Lung (tissue), 12 donors: ENCODE measurements around the gene TMEM86B. TPM values are rescaled to one million over a fixed set of nuclear protein-coding genes. Genes with fewer than 3 reads are reported as not detected.

Source experiments
- ATAC-seq: fragments of 200-7000 bp; cut with Tn5 transposase; one replicate; pipeline ENCODE4 v1.9.1; 2020; ENCODE audit warnings: moderate number of reproducible peaks; ENCODE audit not compliant: insufficient read depth, low FRiP score
- DNase-seq, 3 donors: peaks; one replicate each; pipeline ENCODE4 v3.0.0-alpha.2; 2013 to 2017
- H3K27ac ChIP-seq, 2 donors: one replicate each; pipeline ENCODE4 v1.5.1; 2013; ENCODE audit warnings: mild to moderate bottlenecking in 2 of 2, moderate library complexity in 2 of 2, control low read depth in 1 of 2, inconsistent platforms in 1 of 2, low read depth in 1 of 2, low read length in 1 of 2
- H3K27me3 ChIP-seq, 3 donors: one replicate each; pipeline ENCODE4 v1.5.1; 2013; ENCODE audit warnings: low read length in 2 of 3; ENCODE audit not compliant: control insufficient read depth in 3 of 3, insufficient read depth in 3 of 3
- H3K36me3 ChIP-seq, 4 donors: one replicate each; pipeline ENCODE4 v1.5.1; 2013; ENCODE audit warnings: low read length in 4 of 4, mild to moderate bottlenecking in 1 of 4, moderate library complexity in 1 of 4; ENCODE audit not compliant: control insufficient read depth in 4 of 4, insufficient read depth in 4 of 4
- H3K4me1 ChIP-seq, 5 donors: one replicate each; pipeline ENCODE4 v1.5.1; 2013; ENCODE audit warnings: low read length in 5 of 5, mild to moderate bottlenecking in 2 of 5, moderate library complexity in 1 of 5; ENCODE audit not compliant: control insufficient read depth in 5 of 5, insufficient read depth in 5 of 5
- H3K4me3 ChIP-seq: one replicate; pipeline ENCODE4 v1.5.1; 2013; ENCODE audit warnings: mild to moderate bottlenecking, control low read depth, moderate library complexity
- H3K9ac ChIP-seq, 2 donors: one replicate each; pipeline ENCODE4 v1.5.1; 2013; ENCODE audit warnings: low read length in 2 of 2, control low read depth in 1 of 2; ENCODE audit not compliant: insufficient read depth in 1 of 2
- H3K9me3 ChIP-seq, 4 donors: one replicate each; pipeline ENCODE4 v1.5.1; 2013; ENCODE audit warnings: low read length in 3 of 4, mild to moderate bottlenecking in 1 of 4, moderate library complexity in 1 of 4; ENCODE audit not compliant: control insufficient read depth in 4 of 4, insufficient read depth in 3 of 4
- WGBS, 2 donors: extraction: QIAGEN DNeasy Blood & Tissue Kit; methylation state at CpG; one replicate each; pipeline ENCODE4 v1.1.7; 2013; 5-methylcytosine and 5-hydroxymethylcytosine counted together
- polyA plus RNA-seq, 2 donors: library from polyadenylated mRNA; stranded (reverse); fragments of 200-250 nt; gene quantifications; one replicate each; pipeline ENCODE4 v1.2.1, GENCODE V29; 2013
- total RNA-seq, 2 donors: library from RNA; depleted of rRNA in 1 of 2; stranded (reverse); fragments of >200 nt in 1 of 2; gene quantifications; one replicate each; pipeline ENCODE4 v1.2.1, GENCODE V29; 2014 to 2021
- TF ChIP-seq, protein P1 (sequence below): IDR thresholded peaks from 2 replicates; pipeline ENCODE4 v1.5.1; 2012; ENCODE audit warnings: mild to moderate bottlenecking; ENCODE audit errors: control extremely low read depth, extremely low read depth
- donor health status: control.
- donor health status: control.
- donor health status: Bipolar disorder and iron deficiency.
- donor health status: healthy.
- donor health status: DM: yes; HTN: yes; CAD: no.

TMEM86B gene
- total and polyA plus RNA-seq, 4 donors: 1.8 to 5.3 (median 4.3) TPM

DNA sequence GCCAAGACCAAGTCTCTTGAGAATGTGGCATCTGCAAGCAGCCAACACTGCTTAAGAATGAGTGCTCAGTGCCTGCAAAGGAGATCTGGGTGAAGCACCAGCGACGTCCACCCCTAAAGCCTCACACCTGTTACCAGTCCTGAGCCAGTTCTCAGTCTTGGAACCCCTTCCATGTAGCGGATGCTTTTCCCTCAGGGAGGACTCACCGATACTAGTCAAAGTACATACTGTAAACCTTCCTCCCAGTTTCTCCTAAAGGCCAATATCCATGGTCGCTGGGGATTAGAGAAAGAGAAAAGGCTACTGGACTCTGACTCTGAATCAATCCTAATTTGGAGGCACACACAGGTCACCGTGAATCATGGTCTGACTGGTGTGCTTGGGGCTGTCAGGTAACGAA lies 15.0 kb downstream of the TMEM86B start:
- Histone ChIP-seq H3K27ac (no peak overlapping the region), H3K4me1 (peaks cover 0 to 11% (median 4%) of the 10 kb centered on the region in 5 donors), H3K4me3 (no peak overlapping the region), H3K36me3 (no peaks in the 10 kb centered on the region), H3K9ac (no peak overlapping the region), H3K9me3 (peaks cover 0 to 8% (median 3%) of the 10 kb centered on the region in 4 donors), H3K27me3 (no peaks in the 10 kb centered on the region)
- no peak for ATAC-seq
- TF ChIP-seq, protein P1, sequence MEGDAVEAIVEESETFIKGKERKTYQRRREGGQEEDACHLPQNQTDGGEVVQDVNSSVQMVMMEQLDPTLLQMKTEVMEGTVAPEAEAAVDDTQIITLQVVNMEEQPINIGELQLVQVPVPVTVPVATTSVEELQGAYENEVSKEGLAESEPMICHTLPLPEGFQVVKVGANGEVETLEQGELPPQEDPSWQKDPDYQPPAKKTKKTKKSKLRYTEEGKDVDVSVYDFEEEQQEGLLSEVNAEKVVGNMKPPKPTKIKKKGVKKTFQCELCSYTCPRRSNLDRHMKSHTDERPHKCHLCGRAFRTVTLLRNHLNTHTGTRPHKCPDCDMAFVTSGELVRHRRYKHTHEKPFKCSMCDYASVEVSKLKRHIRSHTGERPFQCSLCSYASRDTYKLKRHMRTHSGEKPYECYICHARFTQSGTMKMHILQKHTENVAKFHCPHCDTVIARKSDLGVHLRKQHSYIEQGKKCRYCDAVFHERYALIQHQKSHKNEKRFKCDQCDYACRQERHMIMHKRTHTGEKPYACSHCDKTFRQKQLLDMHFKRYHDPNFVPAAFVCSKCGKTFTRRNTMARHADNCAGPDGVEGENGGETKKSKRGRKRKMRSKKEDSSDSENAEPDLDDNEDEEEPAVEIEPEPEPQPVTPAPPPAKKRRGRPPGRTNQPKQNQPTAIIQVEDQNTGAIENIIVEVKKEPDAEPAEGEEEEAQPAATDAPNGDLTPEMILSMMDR: no peak
- no peak for DNase-seq
- WGBS, 2 donors: 81 to 84% methylated on average over 7 of the region's 7 CpGs

DNA sequence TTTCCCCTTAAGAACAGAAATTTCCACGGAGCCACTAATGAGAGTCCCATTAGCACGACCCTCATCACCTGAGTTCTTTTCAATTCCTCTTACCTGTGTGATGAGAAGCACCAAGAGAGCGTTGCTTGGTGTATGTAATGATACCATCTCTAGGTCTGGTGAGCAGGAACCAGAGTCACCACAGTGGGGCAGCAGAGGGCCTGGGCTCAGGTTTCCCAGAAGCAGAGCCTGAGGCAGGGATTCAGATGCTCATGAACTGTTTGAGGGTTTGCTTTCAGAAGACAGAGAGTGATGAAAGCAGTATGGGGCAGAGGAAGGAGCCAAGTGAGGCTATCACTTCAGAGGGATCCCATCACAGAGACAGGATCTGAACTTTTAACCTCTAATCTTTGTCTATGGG lies 16.1 kb downstream of the TMEM86B start:
- Histone ChIP-seq H3K27me3 (no peaks in the 10 kb centered on the region), H3K9me3 (peaks cover 0 to 8% (median 3%) of the 10 kb centered on the region in 4 donors), H3K4me1 (peaks cover 0 to 10% (median 4%) of the 10 kb centered on the region in 5 donors), H3K27ac (no peak overlapping the region), H3K4me3 (no peak overlapping the region), H3K9ac (no peak overlapping the region), H3K36me3 (no peaks in the 10 kb centered on the region)
- ATAC-seq (no peak), DNase-seq (no peak)
- WGBS, 2 donors: 80 to 88% methylated on average over 3 of the region's 3 CpGs
- TF ChIP-seq, protein P1: no peak

GRCh38 chr19:55209693-55210472 lies 18.7 kb downstream of the TMEM86B start:
- TF ChIP-seq, protein P1: no peak

More at GRCh38 chr19:55209693-55210472, 18.7 kb downstream of the TMEM86B start:
- H3K4me3 ChIP-seq: no peak overlapping the region
- ATAC-seq: peak; percentile 35
- no peaks in the 10 kb centered on the region for H3K27me3 ChIP-seq
- whole genome bisulfite sequencing, 2 donors: 64 to 86% methylated on average over 16 to 17 of the region's 17 CpGs
- H3K9ac ChIP-seq: no peak overlapping the region
- peaks cover 0 to 8% (median 3%) of the 10 kb centered on the region in 4 donors for H3K9me3 ChIP-seq
- DNase-seq: no peak
- peak overlapping the region in 1 of 2 donors; percentile 84 for H3K27ac ChIP-seq
- H3K4me1 ChIP-seq: peaks cover 0 to 7% (median 0%) of the 10 kb centered on the region in 5 donors
- no peaks in the 10 kb centered on the region for H3K36me3 ChIP-seq
